Measurements from ENCODE around the gene MYOG. TPM values are rescaled to one million over a fixed set of nuclear protein-coding genes. Genes with fewer than 3 reads are reported as not detected.

Gene MYOG
- total RNA-seq, 2 experiments from 2014 or later: not detected

GRCh38 chr1:203126866-203127665, 41.3 kb upstream of the MYOG start:
- POLR2A ChIA-PET: interaction anchor here (1.9 kb wide), 1 partner anchor 8 kb away, joined by 9 read pairs; no protein-coding TSS in a partner anchor
- Mint-ChIP-seq H3K4me1 (ENCODE audit: low read depth) (peaks cover 4% of the 10 kb centered on the region), H3K27me3 (peaks cover 38% of the 10 kb centered on the region), H3K9me3 (no peaks in the 10 kb centered on the region), H3K36me3 (ENCODE audit: low read depth) (no peaks in the 10 kb centered on the region), H3K27ac (no peak overlapping the region), H3K4me3 (no peak overlapping the region)
- CTCF ChIA-PET: interaction anchor here (0.6 to 2.2 kb wide), 3 partner anchors 9 to 1063 kb away, joined by 3 to 8 read pairs (median 6); no protein-coding TSS in a partner anchor
- ATAC-seq: no peak
- no peak for DNase-seq
- intact Hi-C loops (cut with micrococcal nuclease): no loop called here
- TF ChIP-seq, protein P1, sequence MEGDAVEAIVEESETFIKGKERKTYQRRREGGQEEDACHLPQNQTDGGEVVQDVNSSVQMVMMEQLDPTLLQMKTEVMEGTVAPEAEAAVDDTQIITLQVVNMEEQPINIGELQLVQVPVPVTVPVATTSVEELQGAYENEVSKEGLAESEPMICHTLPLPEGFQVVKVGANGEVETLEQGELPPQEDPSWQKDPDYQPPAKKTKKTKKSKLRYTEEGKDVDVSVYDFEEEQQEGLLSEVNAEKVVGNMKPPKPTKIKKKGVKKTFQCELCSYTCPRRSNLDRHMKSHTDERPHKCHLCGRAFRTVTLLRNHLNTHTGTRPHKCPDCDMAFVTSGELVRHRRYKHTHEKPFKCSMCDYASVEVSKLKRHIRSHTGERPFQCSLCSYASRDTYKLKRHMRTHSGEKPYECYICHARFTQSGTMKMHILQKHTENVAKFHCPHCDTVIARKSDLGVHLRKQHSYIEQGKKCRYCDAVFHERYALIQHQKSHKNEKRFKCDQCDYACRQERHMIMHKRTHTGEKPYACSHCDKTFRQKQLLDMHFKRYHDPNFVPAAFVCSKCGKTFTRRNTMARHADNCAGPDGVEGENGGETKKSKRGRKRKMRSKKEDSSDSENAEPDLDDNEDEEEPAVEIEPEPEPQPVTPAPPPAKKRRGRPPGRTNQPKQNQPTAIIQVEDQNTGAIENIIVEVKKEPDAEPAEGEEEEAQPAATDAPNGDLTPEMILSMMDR (IDR thresholded peaks at IDR 0.05): no peak

DNA sequence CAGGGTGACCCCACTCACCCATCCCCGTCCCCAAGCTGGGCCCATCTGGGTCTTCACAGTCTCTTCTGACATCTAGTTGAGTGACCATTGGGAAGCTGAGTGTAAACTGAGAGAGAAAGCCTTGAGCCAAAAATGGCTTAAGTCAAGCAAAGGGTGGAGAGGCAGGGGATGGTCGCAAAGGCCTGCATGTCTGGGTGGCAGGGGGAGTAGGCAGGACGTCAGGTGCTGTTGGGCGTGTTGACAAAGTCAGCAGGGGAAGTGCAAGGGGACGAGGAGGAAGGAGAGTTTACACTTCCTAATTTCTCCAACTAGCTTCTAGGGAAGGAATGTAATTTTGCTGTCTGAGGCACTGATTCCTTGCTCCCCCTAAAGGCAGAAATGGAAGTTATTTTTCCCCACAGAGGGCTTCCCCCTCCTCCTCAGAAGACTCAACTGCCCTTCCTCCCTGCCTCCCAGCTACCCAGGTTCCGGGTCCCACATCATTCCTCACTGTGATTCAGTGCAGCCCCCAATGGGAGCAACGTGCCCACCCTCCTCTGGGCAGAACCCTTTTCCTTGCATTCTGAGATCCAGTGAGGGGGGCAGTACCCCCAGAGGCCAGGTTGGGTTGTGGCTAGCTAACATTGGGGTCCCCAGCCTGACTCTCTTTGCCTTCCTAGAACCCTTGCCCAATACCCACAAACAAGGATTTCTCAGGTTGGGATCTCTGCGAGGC, 40.5 kb upstream of the MYOG start:
- no peaks in the 10 kb centered on the region for H3K9me3 Mint-ChIP-seq
- TF ChIP-seq, protein P1 (IDR thresholded peaks at IDR 0.05): no peak
- H3K36me3 Mint-ChIP-seq (ENCODE audit: low read depth): no peaks in the 10 kb centered on the region
- peaks cover 42% of the 10 kb centered on the region for H3K27me3 Mint-ChIP-seq
- intact Hi-C loops (cut with micrococcal nuclease): no loop called here
- H3K4me3 Mint-ChIP-seq: no peak overlapping the region
- DNase-seq (no peak), ATAC-seq (no peak)
- POLR2A ChIA-PET: no interaction called here
- H3K4me1 Mint-ChIP-seq (ENCODE audit: low read depth): peaks cover 4% of the 10 kb centered on the region
- no peak overlapping the region for H3K27ac Mint-ChIP-seq
- CTCF ChIA-PET: interaction anchor here (1.2 to 2.2 kb wide), 3 partner anchors 8 to 141 kb away, joined by 3 to 8 read pairs (median 6); no protein-coding TSS in a partner anchor

DNA sequence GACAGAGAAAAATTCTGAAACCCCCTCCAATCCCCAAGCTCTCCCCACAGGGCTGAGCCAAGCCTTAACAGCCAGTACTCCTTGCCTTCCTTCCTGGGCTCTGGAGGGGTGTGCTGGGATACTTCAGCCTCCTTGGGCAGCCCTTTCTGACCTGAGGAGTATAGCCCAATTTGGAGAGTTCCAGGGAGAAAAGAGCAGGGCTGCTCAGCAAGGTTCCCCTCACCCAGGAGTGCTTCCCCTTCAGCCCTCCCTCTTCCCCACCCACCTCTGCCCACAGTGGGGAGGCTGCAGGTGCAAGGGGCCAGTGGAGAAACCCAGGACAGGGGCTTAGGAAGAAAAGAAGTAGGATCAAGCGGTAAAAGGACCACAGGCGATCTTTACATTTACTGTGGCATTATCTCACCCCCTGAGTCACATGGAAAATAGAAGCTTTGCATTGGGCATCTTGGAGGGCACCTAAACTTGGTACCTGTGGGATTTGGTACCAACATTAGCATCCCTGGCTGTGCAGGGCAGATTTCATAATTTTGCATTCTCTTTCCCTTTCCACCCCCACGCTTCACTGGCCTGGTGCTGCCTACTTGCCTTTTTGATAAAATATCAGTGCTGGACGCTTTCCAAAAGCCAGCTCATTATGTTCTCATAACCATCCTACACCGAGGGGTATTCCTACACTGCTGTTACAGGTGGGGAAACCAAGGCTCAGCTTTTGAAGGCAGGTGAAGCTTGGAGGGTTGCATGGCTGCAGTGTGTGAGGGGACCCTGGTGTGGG, 38.9 kb upstream of the MYOG start:
- Mint-ChIP-seq H3K36me3 (ENCODE audit: low read depth) (no peaks in the 10 kb centered on the region), H3K9me3 (no peaks in the 10 kb centered on the region), H3K4me3 (no peak overlapping the region), H3K27ac (no peak overlapping the region), H3K4me1 (ENCODE audit: low read depth) (peaks cover 4% of the 10 kb centered on the region), H3K27me3 (peaks cover 49% of the 10 kb centered on the region)
- ChIA-PET CTCF (interaction anchor here (0.7 kb wide), 1 partner anchor 145 kb away, joined by 3 read pairs; no protein-coding TSS in a partner anchor), POLR2A (no interaction called here)
- TF ChIP-seq, protein P1 (IDR thresholded peaks at IDR 0.05): no peak
- ATAC-seq: no peak
- no peak for DNase-seq
- intact Hi-C loops (cut with micrococcal nuclease): no loop called here

DNA sequence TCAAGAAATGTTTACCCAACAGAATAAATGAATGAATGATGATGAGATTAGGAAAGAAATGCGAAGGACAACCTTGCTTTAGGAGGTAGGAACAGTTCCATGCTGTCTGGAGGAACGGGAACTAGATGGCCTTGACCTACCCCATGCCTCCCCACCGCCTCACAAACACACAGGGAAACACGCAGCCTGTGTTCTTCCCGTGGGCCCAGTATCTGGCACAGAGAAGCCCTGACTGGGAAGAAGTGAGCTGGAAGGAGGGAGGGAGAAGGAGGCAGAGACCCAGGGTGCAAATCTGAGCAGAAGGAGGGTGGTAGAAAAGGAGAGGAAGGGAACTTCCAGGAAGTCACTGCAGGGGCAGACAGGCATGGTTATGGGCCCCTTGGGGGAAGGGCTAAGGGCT, 38.2 kb upstream of the MYOG start:
- TF ChIP-seq, protein P1 (IDR thresholded peaks at IDR 0.05): no peak
- ChIA-PET POLR2A (no interaction called here), CTCF (interaction anchor here (0.9 kb wide), 1 partner anchor 92 kb away, joined by 3 read pairs; no protein-coding TSS in a partner anchor)
- DNase-seq (no peak), ATAC-seq (no peak)
- H3K4me3 Mint-ChIP-seq: no peak overlapping the region
- intact Hi-C loops (cut with micrococcal nuclease): no loop called here
- no peaks in the 10 kb centered on the region for H3K36me3 Mint-ChIP-seq (ENCODE audit: low read depth)
- H3K4me1 Mint-ChIP-seq (ENCODE audit: low read depth): peaks cover 4% of the 10 kb centered on the region
- H3K27me3 Mint-ChIP-seq: peaks cover 45% of the 10 kb centered on the region
- no peaks in the 10 kb centered on the region for H3K9me3 Mint-ChIP-seq
- H3K27ac Mint-ChIP-seq: no peak overlapping the region
